ENCODE measurements around the gene BCORL1. TPM values are rescaled to one million over a fixed set of nuclear protein-coding genes. Genes with fewer than 3 reads are reported as not detected.

The BCORL1 gene
- total RNA-seq, 1 experiment from 2014 or later = 30.8 TPM

- ChIA-PET CTCF (no interaction called here), POLR2A (no interaction called here), RAD21 (ENCODE audit: low non-redundant PET in 1 of 2, low total read pairs in 2 of 2, uncharacterized antibody in 2 of 2, unreplicated experiment in 2 of 2) (no interaction called here)
- H3K27me3 ChIP-seq (ENCODE audit: insufficient read depth, low read length) = no peaks in the 10 kb centered on the region
- H3K4me2 ChIP-seq (ENCODE audit: low read length) = no peak overlapping the region
- BruUV-seq (replicated peaks) = no TSS peak
- no peak overlapping the region for H2AFZ ChIP-seq (ENCODE audit: low read depth, low read length, poor library complexity, severe bottlenecking)
- ATAC-seq (no peak), DNase-seq (ENCODE audit: low read depth, low spot score) (no peak)
- H3K9ac ChIP-seq (ENCODE audit: low read length) = no peak overlapping the region
- no peaks in the 10 kb centered on the region; a peak in 2 of 4 replicates for H3K36me3 ChIP-seq (ENCODE audit: control insufficient read depth in 1 of 2, insufficient read depth in 2 of 2, low read length in 2 of 2)
- H3K4me1 ChIP-seq (ENCODE audit: control insufficient read depth in 1 of 2, insufficient read depth in 2 of 2, low read length in 2 of 2) = no peaks in the 10 kb centered on the region
- H3K79me2 ChIP-seq (ENCODE audit: insufficient read depth, low read length) = no peaks in the 10 kb centered on the region
- H3K4me3 ChIP-seq (replicated peaks in 1 of 2; ENCODE audit: low read depth in 1 of 2, low read length in 2 of 2) = no peak overlapping the region
- intact Hi-C loops (cut with micrococcal nuclease) = loop anchor here (10.0 kb wide), 1 partner anchor 53 kb away; no protein-coding TSS in a partner anchor
- TF ChIP-seq, protein P1, sequence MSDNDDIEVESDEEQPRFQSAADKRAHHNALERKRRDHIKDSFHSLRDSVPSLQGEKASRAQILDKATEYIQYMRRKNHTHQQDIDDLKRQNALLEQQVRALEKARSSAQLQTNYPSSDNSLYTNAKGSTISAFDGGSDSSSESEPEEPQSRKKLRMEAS (IDR thresholded peaks at IDR 0.05) = no peak
- no peaks in the 10 kb centered on the region for H4K20me1 ChIP-seq (ENCODE audit: insufficient read depth)
- H3K27ac ChIP-seq (ENCODE audit: low read depth, low read length) = no peak overlapping the region
- no peaks in the 10 kb centered on the region for H3K9me2 ChIP-seq (ENCODE audit: insufficient read depth)
- H3K9me3 ChIP-seq (ENCODE audit: control insufficient read depth in 1 of 2, insufficient read depth in 1 of 2, low read depth in 1 of 2, low read length in 2 of 2) = no peaks in the 10 kb centered on the region
Observed at GRCh38 chrX:130071611-130072344, 89.3 kb downstream of the BCORL1 start.

DNA sequence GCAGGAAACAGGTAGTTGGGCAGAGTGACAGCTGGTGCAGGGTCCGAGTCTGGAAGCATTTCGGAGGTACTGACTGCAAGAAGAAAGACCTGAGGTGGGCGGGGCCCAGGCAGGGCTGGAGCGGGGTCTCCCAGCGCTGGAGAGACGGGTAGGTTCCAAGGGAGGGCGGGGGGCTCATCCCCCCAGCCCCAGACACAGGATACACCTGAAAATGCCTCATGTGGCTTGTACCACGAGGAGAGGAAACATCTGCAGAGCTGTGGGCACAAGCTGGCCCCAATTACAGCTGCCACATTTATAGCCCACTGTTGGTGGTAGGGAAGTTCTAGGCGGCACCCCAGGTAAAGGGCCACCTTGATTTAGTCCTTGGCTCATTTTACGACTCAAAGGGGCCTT lies 89.9 kb downstream of the BCORL1 start:
- Histone ChIP-seq H3K27ac (ENCODE audit: low read depth, low read length) (no peak overlapping the region), H3K9me2 (ENCODE audit: insufficient read depth) (no peaks in the 10 kb centered on the region), H3K27me3 (ENCODE audit: insufficient read depth, low read length) (no peaks in the 10 kb centered on the region), H3K4me3 (replicated peaks in 1 of 2; ENCODE audit: low read depth in 1 of 2, low read length in 2 of 2) (no peak overlapping the region), H3K9me3 (ENCODE audit: control insufficient read depth in 1 of 2, insufficient read depth in 1 of 2, low read depth in 1 of 2, low read length in 2 of 2) (no peaks in the 10 kb centered on the region), H3K36me3 (ENCODE audit: control insufficient read depth in 1 of 2, insufficient read depth in 2 of 2, low read length in 2 of 2) (no peaks in the 10 kb centered on the region; a peak in 2 of 4 replicates), H4K20me1 (ENCODE audit: insufficient read depth) (no peaks in the 10 kb centered on the region), H3K4me2 (ENCODE audit: low read length) (no peak overlapping the region), H3K79me2 (ENCODE audit: insufficient read depth, low read length) (no peaks in the 10 kb centered on the region), H3K4me1 (ENCODE audit: control insufficient read depth in 1 of 2, insufficient read depth in 2 of 2, low read length in 2 of 2) (no peaks in the 10 kb centered on the region), H2AFZ (ENCODE audit: low read depth, low read length, poor library complexity, severe bottlenecking) (no peak overlapping the region), H3K9ac (ENCODE audit: low read length) (no peak overlapping the region)
- CTCF ChIA-PET = no interaction called here
- DNase-seq (ENCODE audit: low read depth, low spot score) = no peak
- RAD21 ChIA-PET (ENCODE audit: low non-redundant PET in 1 of 2, low total read pairs in 2 of 2, uncharacterized antibody in 2 of 2, unreplicated experiment in 2 of 2) = no interaction called here
- TF ChIP-seq EGR1 (IDR thresholded peaks at IDR 0.05; ENCODE audit: low read depth) (no peak), JUND (IDR thresholded peaks at IDR 0.05) (no peak), SP1 (IDR thresholded peaks at IDR 0.05; ENCODE audit: low read depth) (no peak), EZH2phosphoT487 (IDR thresholded peaks at IDR 0.05; ENCODE audit: borderline replicate concordance) (no peak)
- no peak for ATAC-seq
- intact Hi-C loops (cut with micrococcal nuclease) = loop anchor here (10.0 kb wide), 1 partner anchor 52 kb away; no protein-coding TSS in a partner anchor
- POLR2A ChIA-PET = no interaction called here
- TSS peak; percentile 26 for BruUV-seq (replicated peaks)
